Testis (tissue), 2 donors: ENCODE results near the gene ANO1.

ENCODE experiments used
- POLR2A ChIP-seq: fragments of 450-650 bp; IDR thresholded peaks from one replicate; pipeline ENCODE4 v1.6.1; 2017; ENCODE audit warnings: antibody characterized with exemption, mild to moderate bottlenecking, moderate library complexity
- TF ChIP-seq, protein P1 (sequence below), 3 experiments: fragments of 450-650 bp in 2 of 3; fragments of 200-600 bp in 1 of 3; sonication (generic) in 1 of 3; IDR thresholded peaks; one replicate each; pipeline ENCODE4 v1.5.1; 2016 to 2019; ENCODE audit warnings: antibody characterized with exemption in 3 of 3, mild to moderate bottlenecking in 2 of 3, moderate library complexity in 1 of 3

DNA sequence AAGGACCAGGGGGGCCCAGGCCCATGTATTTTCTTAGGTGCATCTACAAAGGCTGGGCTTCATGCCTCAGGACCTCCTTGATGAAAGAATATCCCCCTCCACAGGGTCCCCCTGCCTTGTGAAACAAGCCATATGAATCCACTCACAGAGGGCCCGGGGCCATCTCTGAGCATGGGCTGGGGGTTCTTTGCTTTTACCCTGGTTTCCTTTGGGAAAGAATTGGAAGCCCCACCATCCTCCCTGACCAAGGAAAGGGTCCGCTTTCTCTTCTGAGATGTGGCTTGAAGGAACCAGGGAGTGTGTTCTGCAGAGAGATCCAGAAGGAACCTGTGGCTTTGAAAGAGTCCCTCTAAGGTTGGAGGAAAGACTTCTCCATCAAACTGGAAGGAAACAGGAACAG is 9.2 kb upstream of the ANO1 start:
- TF ChIP-seq, protein P1, sequence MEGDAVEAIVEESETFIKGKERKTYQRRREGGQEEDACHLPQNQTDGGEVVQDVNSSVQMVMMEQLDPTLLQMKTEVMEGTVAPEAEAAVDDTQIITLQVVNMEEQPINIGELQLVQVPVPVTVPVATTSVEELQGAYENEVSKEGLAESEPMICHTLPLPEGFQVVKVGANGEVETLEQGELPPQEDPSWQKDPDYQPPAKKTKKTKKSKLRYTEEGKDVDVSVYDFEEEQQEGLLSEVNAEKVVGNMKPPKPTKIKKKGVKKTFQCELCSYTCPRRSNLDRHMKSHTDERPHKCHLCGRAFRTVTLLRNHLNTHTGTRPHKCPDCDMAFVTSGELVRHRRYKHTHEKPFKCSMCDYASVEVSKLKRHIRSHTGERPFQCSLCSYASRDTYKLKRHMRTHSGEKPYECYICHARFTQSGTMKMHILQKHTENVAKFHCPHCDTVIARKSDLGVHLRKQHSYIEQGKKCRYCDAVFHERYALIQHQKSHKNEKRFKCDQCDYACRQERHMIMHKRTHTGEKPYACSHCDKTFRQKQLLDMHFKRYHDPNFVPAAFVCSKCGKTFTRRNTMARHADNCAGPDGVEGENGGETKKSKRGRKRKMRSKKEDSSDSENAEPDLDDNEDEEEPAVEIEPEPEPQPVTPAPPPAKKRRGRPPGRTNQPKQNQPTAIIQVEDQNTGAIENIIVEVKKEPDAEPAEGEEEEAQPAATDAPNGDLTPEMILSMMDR (IDR thresholded peaks at IDR 0.05), result no peak
- TF ChIP-seq POLR2A, result no peak
